GM21423 (cell line): ENCODE data around the gene ZNF564.
"Not testable (repeated sequence)": the region's sequence is repeated elsewhere in the genome, so short reads cannot be mapped to it uniquely, and the experiment has no call there.

Experiments used
- ATAC-seq: cut with Tn5 transposase; IDR thresholded peaks from one replicate; pipeline ENCODE4 v1.9.1; 2021; ENCODE audit warnings: mild to moderate bottlenecking, moderate library complexity; ENCODE audit not compliant: unreplicated experiment

ZNF564 gene

GRCh38 chr19:12513531-12514061, 37.7 kb downstream of the ZNF564 start:
- no peak for ATAC-seq

DNA sequence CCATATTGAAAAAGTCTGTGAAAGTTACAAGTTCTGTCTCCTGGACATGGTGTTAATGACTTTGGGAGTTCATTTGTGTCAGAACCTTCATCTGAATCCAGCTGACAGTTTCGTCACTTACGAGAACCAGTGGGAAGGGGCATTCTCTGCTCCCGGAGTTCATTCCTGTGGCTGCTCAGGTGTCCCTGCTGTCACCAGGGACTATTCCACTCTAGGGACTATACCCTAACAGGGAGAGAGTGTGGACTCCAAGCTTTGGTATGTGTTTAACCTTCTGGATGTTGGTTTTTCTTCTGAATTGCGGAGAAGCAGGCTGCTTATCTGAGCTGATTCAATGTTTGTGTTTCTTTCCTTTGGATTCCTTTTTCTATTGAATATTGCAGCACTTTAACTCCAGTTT, 54.2 kb downstream of the ZNF564 start:
- ATAC-seq = no peak

DNA sequence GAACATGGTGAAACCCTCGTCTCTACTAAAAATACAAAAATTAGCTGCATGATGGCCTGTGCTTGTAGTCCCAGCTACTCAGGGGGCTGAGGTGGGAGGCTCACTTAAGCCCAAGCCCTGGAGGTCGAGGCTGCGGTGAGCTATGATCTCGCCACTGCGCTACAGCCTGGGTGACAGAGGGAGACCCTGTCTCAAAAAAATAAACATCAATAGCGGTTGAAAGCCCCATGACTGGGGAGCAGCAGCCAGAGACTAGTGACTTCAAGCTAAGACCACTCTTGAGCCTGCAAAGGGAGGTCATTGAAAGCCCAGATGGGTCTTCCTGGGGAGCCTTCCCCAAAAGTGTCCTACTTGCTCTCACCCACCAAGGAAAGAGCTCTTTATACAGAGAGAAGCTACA, 54.8 kb downstream of the ZNF564 start:
- ATAC-seq = no peak

DNA sequence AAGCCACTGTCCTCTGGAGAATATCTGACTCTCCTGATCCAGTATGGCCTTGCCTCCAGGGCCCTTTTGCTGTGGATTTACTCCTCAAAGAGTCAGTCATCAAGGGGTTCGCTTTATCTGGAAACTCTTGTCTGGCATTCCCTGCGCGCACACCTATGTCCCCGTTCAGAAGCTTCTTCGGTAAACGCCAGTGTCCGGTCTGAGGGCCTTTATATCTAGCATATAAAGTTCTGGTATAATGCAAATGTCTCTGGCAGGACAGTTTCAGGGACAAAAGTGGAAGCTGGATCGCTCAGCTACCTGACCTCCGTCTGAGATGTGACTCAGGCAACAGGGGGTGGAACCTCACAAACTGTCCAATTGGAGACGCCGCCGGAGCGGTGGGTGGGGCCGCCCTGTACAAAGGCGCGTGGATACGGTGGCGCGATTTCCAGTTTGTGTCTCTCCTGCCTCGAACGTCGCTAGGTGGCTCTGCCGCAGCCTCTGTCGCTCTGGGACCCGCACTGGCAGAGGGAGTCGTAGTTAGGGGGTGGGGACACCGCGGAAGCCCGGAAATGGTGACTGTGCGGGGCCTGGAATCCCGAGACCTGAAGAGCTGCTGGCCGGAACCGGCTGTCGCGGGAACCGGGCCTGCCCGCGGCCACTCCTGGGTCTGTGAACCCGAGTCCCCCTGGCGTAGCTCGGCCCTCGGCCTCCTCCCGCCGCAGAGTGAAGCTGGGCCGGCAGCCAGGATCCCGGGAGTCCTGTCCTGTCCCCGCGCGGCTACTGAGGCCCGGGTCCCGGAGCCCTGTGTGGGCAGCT, 56.1 kb downstream of the ZNF564 start:
- peak; percentile 87 for ATAC-seq

GRCh38 chr19:12494260-12494860, 56.9 kb downstream of the ZNF564 start:
- no peak for ATAC-seq

- ATAC-seq = not testable (repeated sequence)
Observed at GRCh38 chr19:12486265-12486783, 65.0 kb downstream of the ZNF564 start.

DNA sequence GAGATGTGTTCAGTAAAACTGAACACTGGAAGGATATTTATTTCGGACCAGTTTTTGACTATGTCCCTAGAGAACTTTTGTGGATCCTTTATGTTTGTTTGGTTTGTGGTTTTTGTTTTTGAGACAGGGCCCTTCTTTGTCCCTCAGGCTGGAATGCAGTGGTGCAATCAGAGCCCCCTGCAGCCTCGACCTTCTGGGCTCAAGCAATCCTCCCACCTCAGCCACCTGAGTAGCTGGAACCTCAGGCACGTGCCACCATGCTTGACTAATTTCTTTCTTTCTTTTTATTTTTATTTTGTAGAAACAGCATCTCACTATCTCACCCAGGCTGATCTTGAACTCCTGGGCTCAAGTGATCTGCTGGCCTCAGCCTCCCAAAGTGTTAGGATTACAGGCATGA, 65.7 kb downstream of the ZNF564 start:
- no peak for ATAC-seq

DNA sequence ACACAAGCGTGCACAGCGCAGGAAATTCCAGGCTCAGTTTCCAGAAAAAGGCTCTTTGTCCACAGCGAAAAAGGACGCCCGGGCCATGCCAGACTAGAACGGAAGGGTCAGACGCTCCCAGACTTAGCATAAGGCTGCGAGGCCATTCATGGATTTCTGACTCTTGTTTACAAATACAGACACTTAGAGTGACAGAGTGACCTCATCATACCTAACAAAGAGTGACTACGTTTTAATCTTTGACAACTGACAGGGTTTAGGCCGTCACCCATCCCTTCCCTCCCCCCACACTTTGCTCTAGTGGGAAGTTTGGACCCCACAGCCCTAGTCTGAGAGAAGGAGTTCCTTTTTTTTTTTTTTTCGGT, 66.2 kb downstream of the ZNF564 start:
- ATAC-seq = peak; percentile 8

- peak; percentile 92 for ATAC-seq
Observed at GRCh38 chr19:12484371-12485051, 66.8 kb downstream of the ZNF564 start, which contains the start of gene ZNF709. ZNF709 (minus strand) TSS chr19:12484816; CDS start chr19:12484657, 159 bp downstream.

DNA sequence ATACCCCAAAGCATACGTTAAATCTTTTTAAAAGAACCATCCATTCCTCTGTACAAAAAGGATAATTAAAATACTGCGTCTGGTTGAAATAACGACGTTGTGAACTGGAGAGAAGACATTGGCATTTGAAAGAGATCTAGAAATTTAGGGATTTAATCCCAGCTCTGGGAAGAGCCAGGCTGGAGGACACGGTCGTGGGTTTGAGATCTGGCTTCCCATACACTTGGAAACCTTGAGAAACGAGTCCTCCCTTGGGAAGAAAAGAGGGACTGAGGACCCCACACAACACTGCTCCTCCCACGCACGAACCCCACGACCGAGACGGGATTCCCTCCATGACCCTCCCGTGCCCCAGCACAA, 67.3 kb downstream of the ZNF564 start:
- ATAC-seq = no peak

DNA sequence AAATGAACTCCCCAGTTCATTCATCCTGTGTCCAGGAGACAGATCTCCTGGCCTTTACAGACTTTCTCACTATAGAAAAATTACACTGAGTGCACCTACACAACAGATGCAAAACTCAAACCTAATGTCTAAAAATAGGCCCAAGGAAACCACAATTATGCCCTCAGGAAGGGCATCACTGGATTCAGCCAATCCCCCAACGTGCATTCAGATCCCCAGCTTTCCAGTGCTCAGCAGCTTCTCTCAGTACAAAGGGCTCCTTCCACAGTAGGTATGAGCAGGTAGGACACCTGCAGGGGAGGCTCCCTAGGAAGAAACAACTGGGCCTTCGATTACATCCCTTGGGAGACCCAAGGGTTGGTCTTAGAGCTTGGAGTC, 68.8 kb downstream of the ZNF564 start:
- no peak for ATAC-seq

DNA sequence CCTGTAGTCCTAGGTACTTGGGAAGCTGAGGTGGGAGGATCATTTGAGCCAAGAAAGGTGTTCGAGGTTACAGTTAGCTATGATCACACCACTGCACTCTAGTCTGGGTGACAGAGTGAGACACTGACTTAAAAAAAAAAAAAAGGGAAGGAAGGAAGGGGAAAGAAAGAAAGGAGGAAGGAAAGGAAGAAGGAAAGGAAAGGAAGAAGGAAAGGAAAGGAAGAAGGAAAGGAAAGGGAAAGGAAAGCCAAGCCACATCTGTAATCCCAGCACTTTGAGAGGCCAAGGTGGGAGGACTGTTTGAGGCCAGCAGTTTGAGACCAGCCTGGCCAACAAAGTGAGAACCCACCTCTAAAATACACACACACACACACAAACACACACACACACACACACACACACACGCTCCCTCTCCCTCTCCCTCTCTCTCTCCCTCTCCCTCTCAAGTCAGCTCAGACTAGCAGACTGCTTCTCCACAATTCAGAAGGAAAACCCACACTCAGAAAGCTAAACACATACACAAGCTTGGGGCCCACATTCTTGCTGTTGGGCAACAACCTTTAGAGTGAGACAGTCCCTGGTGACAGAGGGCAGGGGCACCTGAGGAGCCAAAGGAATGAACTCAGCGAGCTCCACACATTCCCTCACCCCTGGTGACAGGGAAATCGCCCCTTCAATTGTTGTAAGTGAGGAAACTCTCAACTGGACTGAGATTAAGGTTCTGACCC, 69.3 kb downstream of the ZNF564 start:
- no peak for ATAC-seq

GRCh38 chr19:12478234-12478941, 72.9 kb downstream of the ZNF564 start:
- ATAC-seq = no peak
